ENCODE measurements around the gene CASKIN1. TPM values are rescaled to one million over a fixed set of nuclear protein-coding genes. Genes with fewer than 3 reads are reported as not detected.

Gene CASKIN1
- total RNA-seq, 4 donors from 2014 or later: 0.71 to 2.2 (median 1.3) TPM

GRCh38 chr16:2151188-2152091 lies 45.0 kb downstream of the CASKIN1 start:
- TF ChIP-seq POLR2A (IDR thresholded peaks at IDR 0.05) (no peak), CTCF (IDR thresholded peaks at IDR 0.05) (no peak)
- DNase-seq (ENCODE audit: low spot score in 2 of 2): no peak
- no peak overlapping the region for H3K4me3 ChIP-seq (ENCODE audit: low read depth, poor library complexity, severe bottlenecking)
- WGBS, 2 donors: 58 to 60% methylated on average over 9 to 13 of the region's 13 CpGs
- intact Hi-C loops (cut with DNase I; ENCODE audit: low total_unique reads): no loop called here

GRCh38 chr16:2150418-2151187 lies 45.8 kb downstream of the CASKIN1 start:
- TF ChIP-seq CTCF (IDR thresholded peaks at IDR 0.05) (no peak), POLR2A (IDR thresholded peaks at IDR 0.05) (no peak)
- WGBS, 2 donors: 19 to 43% methylated on average over 18 of the region's 18 CpGs
- DNase-seq (ENCODE audit: low spot score in 2 of 2): no peak
- intact Hi-C loops (cut with DNase I; ENCODE audit: low total_unique reads): no loop called here
- H3K4me3 ChIP-seq (ENCODE audit: low read depth, poor library complexity, severe bottlenecking): no peak overlapping the region

- TF ChIP-seq CTCF (IDR thresholded peaks at IDR 0.05): no peak
- no peak for TF ChIP-seq POLR2A (IDR thresholded peaks at IDR 0.05)
- DNase-seq (ENCODE audit: low spot score in 2 of 2): no peak
- intact Hi-C loops (cut with DNase I; ENCODE audit: low total_unique reads): no loop called here
- 52 to 54% methylated on average over 21 to 23 of the region's 24 CpGs for WGBS, 2 donors
- H3K4me3 ChIP-seq (ENCODE audit: low read depth, poor library complexity, severe bottlenecking): no peak overlapping the region
Observed at GRCh38 chr16:2149630-2150417, 46.6 kb downstream of the CASKIN1 start.

GRCh38 chr16:2148714-2149629 lies 47.4 kb downstream of the CASKIN1 start:
- WGBS, 2 donors: 3 to 5% methylated on average over 38 to 39 of the region's 62 CpGs
- TF ChIP-seq POLR2A (IDR thresholded peaks at IDR 0.05): no peak
- TF ChIP-seq CTCF (IDR thresholded peaks at IDR 0.05): no peak
- DNase-seq (ENCODE audit: low spot score in 2 of 2): no peak
- intact Hi-C loops (cut with DNase I; ENCODE audit: low total_unique reads): no loop called here
- H3K4me3 ChIP-seq (ENCODE audit: low read depth, poor library complexity, severe bottlenecking): no peak overlapping the region

Data from lower leg skin (tissue), 4 donors.